ENCODE data around the gene VWC2L.

VWC2L gene

DNA sequence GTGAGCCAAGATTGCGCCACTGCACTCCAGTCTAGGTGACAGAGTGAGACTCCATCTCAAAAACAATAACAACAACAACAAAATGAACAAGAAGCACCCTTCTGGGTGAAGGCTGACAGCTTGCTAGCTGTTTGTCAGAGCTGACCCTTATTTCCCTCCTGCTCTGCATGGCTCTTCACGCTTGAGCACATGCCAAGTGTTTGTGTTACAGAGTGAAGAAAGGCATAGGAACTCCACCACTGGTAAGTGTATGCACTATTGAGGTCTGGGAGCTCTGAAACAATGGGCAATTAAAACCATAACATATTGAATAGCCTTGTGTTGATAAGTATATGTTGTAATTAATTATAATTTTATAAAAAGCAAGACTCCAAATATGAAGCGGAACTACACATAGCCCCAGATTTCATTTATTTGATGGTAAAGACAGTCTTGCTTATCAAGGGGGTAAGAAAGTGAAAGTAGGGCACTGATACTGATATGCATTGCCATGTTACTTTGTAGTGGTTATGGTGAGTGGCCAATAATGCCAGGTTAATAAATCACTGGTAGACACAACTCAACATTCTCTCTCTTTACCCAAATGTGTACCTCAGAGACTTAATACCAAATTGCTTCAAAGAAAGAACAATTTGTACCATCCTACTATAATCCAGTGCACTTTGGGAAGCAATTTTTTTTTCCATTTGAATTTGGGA, 163.4 kb downstream of the VWC2L start:
- DNase-seq (ENCODE audit: low read depth): peak; percentile 2
- no peak for TF ChIP-seq CTCF (conservative IDR thresholded peaks at IDR 0.05; ENCODE audit: low read depth, low read length)

DNA sequence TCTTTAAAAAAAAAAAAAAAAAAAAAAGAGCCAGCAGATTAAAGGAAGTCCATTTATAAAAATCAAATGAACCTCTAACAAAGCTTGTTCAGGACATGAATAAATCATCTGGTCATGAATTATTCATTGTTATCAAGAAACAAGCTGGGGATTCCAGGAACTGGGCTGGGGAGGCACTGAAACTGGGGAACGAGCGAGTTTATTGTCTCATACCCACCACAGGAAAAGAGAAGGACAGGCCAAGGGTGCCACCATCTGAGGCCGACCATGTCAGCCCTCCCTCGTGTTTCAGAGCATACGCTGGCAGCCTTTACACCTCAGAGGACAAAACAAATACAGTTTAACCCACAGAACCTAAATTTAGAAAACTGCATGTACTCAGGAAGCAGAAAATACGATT, 164.2 kb downstream of the VWC2L start:
- DNase-seq (ENCODE audit: low read depth): no peak
- no peak overlapping the region for H3K4me3 ChIP-seq (ENCODE audit: low read depth, low read length)
- no peak for TF ChIP-seq CTCF (conservative IDR thresholded peaks at IDR 0.05; ENCODE audit: low read depth, low read length)

More for the DNA sequence above, 163.4 kb downstream of the VWC2L start:
- H3K4me3 ChIP-seq (ENCODE audit: low read depth, low read length): no peak overlapping the region

GRCh38 chr2:214575465-214575864, 164.6 kb downstream of the VWC2L start:
- no peak for TF ChIP-seq CTCF (conservative IDR thresholded peaks at IDR 0.05; ENCODE audit: low read depth, low read length)
- no peak overlapping the region for H3K4me3 ChIP-seq (ENCODE audit: low read depth, low read length)
- no peak for DNase-seq (ENCODE audit: low read depth)

GRCh38 chr2:214577769-214578168, 166.9 kb downstream of the VWC2L start:
- no peak for TF ChIP-seq CTCF (conservative IDR thresholded peaks at IDR 0.05; ENCODE audit: low read depth, low read length)
- no peak overlapping the region for H3K4me3 ChIP-seq (ENCODE audit: low read depth, low read length)
- no peak for DNase-seq (ENCODE audit: low read depth)

DNA sequence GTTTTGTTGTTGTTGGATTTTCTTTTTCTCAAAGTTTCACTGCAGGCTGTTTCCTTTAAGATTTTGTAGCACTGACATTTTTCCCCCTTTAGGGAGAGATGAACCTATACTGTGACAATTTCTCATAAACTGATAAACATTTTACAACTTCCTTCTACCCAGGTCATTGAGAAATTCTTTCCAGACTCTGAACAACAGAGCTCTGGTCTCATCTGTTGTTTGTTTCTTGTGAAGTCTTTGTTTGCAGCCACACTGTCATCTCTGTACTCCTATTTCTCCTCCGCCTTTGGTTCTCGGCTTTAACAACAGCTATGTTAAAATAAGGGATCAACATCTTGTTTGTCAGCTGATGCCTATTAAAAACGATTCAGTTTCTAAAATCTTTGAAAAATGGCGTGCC, 167.6 kb downstream of the VWC2L start:
- H3K4me3 ChIP-seq (ENCODE audit: low read depth, low read length): no peak overlapping the region
- TF ChIP-seq CTCF (conservative IDR thresholded peaks at IDR 0.05; ENCODE audit: low read depth, low read length): no peak
- DNase-seq (ENCODE audit: low read depth): no peak

GRCh38 chr2:214579035-214579434, 168.2 kb downstream of the VWC2L start:
- no peak for DNase-seq (ENCODE audit: low read depth)
- TF ChIP-seq CTCF (conservative IDR thresholded peaks at IDR 0.05; ENCODE audit: low read depth, low read length): no peak
- H3K4me3 ChIP-seq (ENCODE audit: low read depth, low read length): no peak overlapping the region

GRCh38 chr2:214587442-214587841, 176.6 kb downstream of the VWC2L start:
- H3K4me3 ChIP-seq (ENCODE audit: low read depth, low read length): no peak overlapping the region
- peak; percentile 41 for TF ChIP-seq CTCF (conservative IDR thresholded peaks at IDR 0.05; ENCODE audit: low read depth, low read length)
- DNase-seq (ENCODE audit: low read depth): peak; percentile 1

Data from choroid plexus epithelial cell (primary cell).